Adipose tissue (tissue), 3 donors: ENCODE results near the gene UBXN2A. TPM values are rescaled to one million over a fixed set of nuclear protein-coding genes. Genes with fewer than 3 reads are reported as not detected.
"Not testable (repeated sequence)": the region's sequence is repeated elsewhere in the genome, so short reads cannot be mapped to it uniquely, and the experiment has no call there.

Experiments
- H3K27ac ChIP-seq: one replicate; pipeline ENCODE4 v1.5.1; 2013; ENCODE audit warnings: low read depth, low read length
- WGBS, 3 donors: extraction: QIAGEN DNeasy Blood & Tissue Kit; methylation state at CpG; one replicate each; pipeline ENCODE4 v1.1.7; 2013; 5-methylcytosine and 5-hydroxymethylcytosine counted together
- polyA plus RNA-seq, 3 donors: library from polyadenylated mRNA; stranded (reverse); fragments of 200-250 nt; gene quantifications; one replicate each; pipeline ENCODE4 v1.2.3, GENCODE V29; 2013
- donor health status: healthy with polysubstance abuse.
- donor health status: Bipolar disorder and iron deficiency.
- donor health status: healthy.

UBXN2A gene
- polyA plus RNA-seq, 3 donors, result 2.8 to 15.1 (median 7.7) TPM

GRCh38 chr2:24024018-24024417 is 83.8 kb downstream of the UBXN2A start:
- WGBS, 3 donors, result 68 to 74% (median 74%) methylated on average over 12 of the region's 12 CpGs
- no peak overlapping the region for H3K27ac ChIP-seq

DNA sequence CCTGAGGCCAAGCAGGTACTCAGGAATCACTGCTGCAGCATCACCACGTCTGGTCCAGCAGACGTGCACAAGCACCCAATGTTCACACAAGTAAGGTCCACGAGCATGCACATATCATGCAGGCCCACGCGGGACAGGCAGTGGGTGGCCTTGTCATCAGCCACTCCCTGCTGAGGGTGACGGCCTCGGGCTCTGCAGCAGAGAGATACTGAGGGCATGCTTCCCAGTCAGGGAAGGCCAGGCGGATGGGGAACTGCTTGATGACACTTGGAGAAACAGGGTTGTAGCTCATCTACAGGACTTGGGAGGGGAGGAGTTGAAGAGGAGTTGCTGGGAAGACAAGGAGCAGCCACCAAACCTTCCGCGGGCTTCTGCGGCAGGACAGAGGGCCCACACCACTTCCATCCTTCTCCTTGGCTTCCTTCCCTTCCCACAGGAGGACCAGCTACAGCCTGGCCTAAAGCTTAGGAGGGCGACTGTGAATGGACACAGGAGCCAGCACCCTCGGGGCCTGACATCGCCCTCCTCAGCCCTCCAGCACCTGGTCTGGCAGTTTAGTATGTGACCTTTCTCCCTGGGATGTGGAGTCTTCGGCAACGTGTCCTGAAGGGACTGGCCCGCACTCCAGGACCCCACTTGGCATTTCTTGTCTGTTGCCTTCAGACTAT is 84.9 kb downstream of the UBXN2A start:
- 91 to 94% (median 92%) methylated on average over 17 of the region's 17 CpGs for WGBS, 3 donors
- H3K27ac ChIP-seq, result no peak overlapping the region

GRCh38 chr2:24026233-24026632 is 86.0 kb downstream of the UBXN2A start:
- WGBS, 3 donors, result 54 to 80% (median 74%) methylated on average over 2 of the region's 2 CpGs

GRCh38 chr2:24038786-24039499 is 98.7 kb downstream of the UBXN2A start:
- 87 to 97% (median 89%) methylated on average over 9 of the region's 9 CpGs for WGBS, 3 donors
- H3K27ac ChIP-seq, result no peak overlapping the region

More at GRCh38 chr2:24026233-24026632, 86.0 kb downstream of the UBXN2A start:
- no peak overlapping the region for H3K27ac ChIP-seq

GRCh38 chr2:24040511-24040910 is 100.2 kb downstream of the UBXN2A start:
- no peak overlapping the region for H3K27ac ChIP-seq
- 87 to 95% (median 95%) methylated on average over 4 of the region's 4 CpGs for WGBS, 3 donors

DNA sequence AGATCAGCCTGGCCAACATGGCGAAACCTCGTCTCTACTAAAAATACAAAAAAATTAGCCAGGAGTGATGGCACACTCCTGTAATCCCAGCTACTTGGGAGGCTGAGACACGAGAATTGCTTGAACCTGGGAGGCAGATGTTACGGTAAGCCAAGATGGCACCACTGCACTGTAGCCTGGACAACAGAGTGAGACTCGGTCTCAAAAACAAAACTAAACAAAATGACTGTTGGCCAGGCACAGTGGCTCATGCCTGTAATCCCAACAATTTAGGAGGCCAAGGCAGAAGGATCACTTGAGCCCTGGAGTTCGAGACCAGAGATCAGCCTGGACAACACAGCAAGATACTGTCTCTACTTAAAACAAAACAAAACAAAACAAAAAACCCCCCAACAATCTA is 102.9 kb downstream of the UBXN2A start:
- 91 to 96% (median 92%) methylated on average over 6 of the region's 6 CpGs for WGBS, 3 donors
- H3K27ac ChIP-seq, result not testable (repeated sequence)

GRCh38 chr2:24045511-24046508 is 105.5 kb downstream of the UBXN2A start:
- H3K27ac ChIP-seq, result no peak overlapping the region
- 77 to 84% (median 83%) methylated on average over 11 of the region's 11 CpGs for WGBS, 3 donors

DNA sequence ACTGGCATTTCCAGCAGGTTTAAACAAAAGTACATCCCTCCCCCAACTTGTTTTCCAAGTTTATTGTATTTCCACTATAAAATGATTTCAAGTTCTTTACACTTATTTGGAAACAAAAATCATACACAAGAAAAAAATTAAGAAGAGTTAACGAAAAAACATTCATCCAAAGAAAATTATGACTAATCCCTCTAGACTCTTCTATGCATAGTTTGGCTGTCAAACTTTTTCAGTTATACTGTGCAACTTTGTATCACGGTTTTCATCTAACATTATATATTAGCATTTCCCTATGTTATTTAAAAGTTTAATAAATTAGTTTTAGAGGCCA is 106.3 kb downstream of the UBXN2A start:
- no peak overlapping the region for H3K27ac ChIP-seq
- WGBS, 3 donors, result 1 to 6% (median 3%) methylated on average over 2 of the region's 2 CpGs

DNA sequence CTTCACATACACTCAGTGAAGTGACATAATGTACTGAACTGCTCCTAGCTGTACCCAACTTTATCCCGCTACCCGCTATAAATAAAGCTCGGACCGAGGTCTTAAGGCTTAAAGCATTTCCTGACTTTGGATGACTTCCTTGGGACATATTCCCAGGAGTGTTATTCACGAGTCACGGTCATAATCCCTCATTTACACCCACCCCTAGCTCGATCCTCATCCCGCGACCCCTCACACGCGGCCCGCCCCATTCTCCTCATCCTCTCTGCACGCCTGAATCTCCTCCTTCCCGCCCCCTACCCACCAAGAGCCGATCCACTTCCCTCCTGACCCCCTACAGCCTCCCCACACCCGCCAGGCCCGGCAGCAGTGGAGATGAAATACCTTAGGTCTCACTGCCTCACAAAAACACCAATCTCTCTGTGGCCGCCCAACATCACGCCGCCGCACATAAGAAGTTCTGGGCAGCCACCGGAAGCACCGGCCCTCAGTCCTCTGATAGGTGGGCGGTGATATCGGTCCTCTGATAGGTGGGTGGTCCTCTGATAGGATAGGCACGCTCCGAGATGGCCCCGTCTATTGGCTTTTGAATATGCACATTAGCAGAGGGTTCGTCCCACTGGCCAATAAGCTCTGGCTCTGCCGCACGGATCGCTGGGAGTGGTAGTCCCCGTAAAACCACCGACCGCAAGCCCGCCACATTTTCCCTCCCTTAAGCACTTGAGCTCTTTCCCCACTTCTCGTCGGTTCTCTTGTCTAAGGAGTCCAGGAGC is 106.9 kb downstream of the UBXN2A start, which contains the start of gene WDCP:
TSS of gene WDCP (minus strand) at position 462 of the 773 bp plus-strand sequence. CDS start 7,897 bp downstream, outside the sequence.
- no peak within 1 kb of the TSS for H3K27ac ChIP-seq
- WGBS, 3 donors, result 0 to 1% (median 1%) methylated on average over 38 of the region's 38 CpGs

- no peak overlapping the region for H3K27ac ChIP-seq
- WGBS, 3 donors, result 39 to 41% (median 39%) methylated on average over 8 of the region's 8 CpGs
Measured at GRCh38 chr2:24047703-24048033, 107.4 kb downstream of the UBXN2A start.

DNA sequence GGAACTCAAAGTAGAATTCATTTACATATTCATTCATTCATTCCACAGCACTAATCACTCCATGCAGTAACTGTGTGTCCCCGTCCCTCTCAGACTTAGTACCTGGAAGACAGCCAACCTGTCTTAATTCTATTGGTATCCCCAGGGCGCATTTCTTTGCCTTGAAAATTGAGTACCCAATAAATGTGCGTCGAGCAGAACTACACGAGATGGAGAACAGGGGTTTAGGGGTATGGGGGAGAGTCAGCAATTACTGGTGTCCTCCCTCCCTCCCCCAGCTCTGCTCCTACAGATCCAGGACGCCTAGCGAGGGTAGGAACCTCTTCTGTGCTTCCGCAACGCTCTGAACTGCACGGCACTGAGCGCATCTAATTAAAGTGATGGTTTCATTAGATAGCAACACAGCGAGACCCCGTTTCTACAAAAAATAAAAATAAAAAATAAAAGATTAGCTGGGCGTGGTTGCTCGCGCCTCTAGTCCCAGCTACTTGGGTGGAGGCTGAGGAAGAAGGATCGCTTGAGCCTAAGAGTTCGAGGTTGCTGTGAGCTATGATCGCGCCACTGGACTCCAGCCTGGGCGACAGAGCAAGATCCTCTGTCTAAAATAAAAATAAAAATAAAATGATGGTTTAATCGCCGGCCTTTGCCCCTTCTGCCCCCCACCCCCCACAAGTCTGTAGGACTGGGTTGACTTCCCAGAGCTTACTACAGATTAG is 108.7 kb downstream of the UBXN2A start:
- WGBS, 3 donors, result 20 to 23% (median 21%) methylated on average over 23 of the region's 23 CpGs
- no peak overlapping the region for H3K27ac ChIP-seq

- 0 to 1% (median 0%) methylated on average over 50 to 52 of the region's 52 CpGs for WGBS, 3 donors
- H3K27ac ChIP-seq, result no peak within 1 kb of the TSS
Measured at GRCh38 chr2:24049485-24050021, 109.3 kb downstream of the UBXN2A start, which contains the start of gene FKBP1B. Gene FKBP1B, plus strand, starts transcription at chr2:24049741. Its CDS starts 109 bp downstream, at chr2:24049850.

- H3K27ac ChIP-seq, result no peak overlapping the region
- 3 to 5% (median 5%) methylated on average over 42 to 47 of the region's 47 CpGs for WGBS, 3 donors
Measured at GRCh38 chr2:24050041-24050979, 110.0 kb downstream of the UBXN2A start.

GRCh38 chr2:24051833-24052232 is 111.6 kb downstream of the UBXN2A start:
- 71 to 78% (median 73%) methylated on average over 8 of the region's 8 CpGs for WGBS, 3 donors

GRCh38 chr2:24052951-24053350 is 112.7 kb downstream of the UBXN2A start:
- no peak overlapping the region for H3K27ac ChIP-seq
- 88 to 100% (median 97%) methylated on average over 1 of the region's 1 CpG for WGBS, 3 donors

More at GRCh38 chr2:24051833-24052232, 111.6 kb downstream of the UBXN2A start:
- H3K27ac ChIP-seq, result no peak overlapping the region
